Stimulated activated CD8-positive, alpha-beta memory T cell treated with anti-CD3 and anti-CD28 coated beads, Interleukin-4, amount 100 ng/mL, for 48 hours (primary cell): ENCODE results near the gene HTATSF1.
A peak's percentile ranks its signal among the peaks of the same experiment; 100 is the strongest.

Experiments used
- DNase-seq: peaks from one replicate; pipeline ENCODE4 v3.0.0-alpha.2; 2020

The HTATSF1 gene

DNA sequence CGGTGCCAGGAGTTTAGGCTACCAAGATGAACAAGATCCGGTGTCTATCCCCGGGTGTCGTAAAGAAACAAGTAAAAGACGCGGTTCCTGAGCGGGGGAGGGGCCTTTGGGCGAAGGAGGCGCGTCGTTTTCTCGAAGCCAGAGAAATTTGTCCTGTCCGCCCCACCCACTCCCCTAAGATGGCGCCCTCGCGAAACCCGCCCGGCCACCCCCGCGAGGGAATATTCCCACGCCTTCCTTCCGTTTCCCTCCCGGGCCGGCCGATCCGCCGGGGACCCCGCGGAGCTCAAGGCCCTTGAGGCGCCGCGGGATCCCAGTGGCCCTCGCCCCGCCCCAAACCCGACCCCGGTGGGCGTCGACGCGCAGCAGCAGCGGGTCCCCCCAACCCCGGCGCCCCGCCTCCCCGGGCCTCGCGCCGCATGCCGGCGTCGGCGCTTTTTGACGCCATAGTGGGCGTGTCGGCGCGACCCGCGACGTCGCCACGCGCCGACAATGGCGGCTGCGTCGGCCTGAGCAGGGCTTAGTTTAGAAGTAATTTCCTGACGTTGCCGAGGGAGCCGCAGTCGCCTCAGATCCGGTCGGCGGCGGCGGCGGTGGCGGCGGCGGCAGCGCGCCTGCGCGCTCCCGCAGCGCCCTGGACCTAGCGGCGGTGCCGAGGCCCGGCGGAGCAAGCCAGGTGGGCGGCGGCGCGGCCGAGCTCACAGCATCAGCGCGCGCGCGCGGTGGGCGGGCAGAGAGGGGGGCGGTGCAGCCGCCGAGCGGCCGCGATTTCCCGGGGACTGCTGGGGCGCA lies 432 bp upstream of the HTATSF1 start:
- peak; percentile 86 for DNase-seq

DNA sequence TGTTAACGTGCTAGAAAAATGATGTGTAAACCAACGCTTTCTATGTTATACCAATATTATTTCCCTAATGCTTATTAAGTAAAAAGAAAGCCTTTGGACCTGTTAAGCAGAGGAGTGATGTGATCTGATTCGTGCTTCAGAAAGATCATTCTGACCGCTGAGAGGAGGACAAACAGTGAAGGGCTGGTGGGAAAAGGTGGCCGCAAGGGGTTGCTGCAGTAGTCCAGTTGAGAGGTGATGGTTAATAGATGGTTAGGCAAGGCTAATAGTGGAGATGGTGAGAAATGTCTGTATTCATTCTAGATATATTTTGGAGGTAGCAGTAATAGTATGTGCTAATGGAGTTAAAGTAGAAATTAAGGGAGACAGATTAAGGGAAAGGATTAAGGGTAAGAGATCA lies 21.7 kb downstream of the HTATSF1 start:
- DNase-seq = no peak

DNA sequence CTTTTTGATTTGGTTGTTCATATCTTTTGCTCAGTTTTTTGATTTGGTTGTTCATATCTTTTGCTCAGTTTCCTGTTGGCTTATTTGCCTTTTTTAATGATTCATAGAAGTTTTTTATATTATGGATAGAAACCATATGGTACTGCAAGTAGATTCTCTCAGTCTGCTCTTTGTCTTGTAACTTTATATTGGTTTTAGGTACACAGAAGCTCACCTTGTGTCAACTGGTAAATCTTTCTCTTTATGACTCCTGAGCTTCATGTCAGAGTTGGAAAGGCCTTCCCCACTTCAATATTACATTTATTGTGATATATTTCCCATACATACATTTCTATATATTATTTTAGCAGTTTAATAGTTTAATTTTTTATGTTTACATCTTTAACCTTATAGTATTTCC lies 26.4 kb downstream of the HTATSF1 start:
- no peak for DNase-seq

DNA sequence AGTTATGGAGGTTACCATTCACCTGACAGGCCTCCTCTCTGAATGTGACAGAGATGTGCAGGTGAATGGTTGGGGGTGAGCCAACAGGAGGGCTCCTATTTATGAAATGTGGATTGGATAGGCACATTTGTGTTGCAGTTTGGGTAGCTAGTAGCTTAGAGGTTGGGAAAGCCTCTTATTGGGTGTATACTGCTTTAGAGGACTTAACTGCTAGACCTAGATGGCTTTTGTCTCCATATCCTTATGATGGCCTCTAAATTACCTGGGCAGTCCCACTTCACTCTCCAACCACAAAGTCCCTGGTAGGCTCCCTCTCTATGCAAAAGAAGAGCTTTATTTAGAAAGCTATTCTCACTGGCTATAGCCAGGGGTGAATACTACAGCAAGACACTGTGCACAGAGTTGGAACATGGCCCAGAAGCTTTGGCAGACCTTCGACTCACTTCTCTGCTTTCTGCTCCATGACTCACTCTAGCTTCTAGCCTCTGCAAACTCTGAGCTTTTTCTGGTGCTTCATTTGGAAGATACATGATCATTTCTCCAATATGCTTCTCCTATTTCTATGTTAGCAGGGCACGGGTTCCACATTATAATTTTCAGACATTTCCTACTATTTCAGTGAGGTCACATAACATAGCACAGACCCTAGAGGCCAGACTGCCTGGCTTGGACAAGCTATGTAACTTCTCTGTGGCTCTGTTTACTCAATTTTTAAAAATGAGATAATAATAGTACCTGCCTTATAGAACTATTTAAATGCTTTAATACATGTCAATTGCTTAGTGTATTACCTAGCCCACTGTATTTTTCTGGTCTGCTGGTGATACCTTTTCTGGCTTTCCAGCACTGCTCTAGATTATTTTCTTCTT lies 28.6 kb downstream of the HTATSF1 start:
- DNase-seq = no peak

DNA sequence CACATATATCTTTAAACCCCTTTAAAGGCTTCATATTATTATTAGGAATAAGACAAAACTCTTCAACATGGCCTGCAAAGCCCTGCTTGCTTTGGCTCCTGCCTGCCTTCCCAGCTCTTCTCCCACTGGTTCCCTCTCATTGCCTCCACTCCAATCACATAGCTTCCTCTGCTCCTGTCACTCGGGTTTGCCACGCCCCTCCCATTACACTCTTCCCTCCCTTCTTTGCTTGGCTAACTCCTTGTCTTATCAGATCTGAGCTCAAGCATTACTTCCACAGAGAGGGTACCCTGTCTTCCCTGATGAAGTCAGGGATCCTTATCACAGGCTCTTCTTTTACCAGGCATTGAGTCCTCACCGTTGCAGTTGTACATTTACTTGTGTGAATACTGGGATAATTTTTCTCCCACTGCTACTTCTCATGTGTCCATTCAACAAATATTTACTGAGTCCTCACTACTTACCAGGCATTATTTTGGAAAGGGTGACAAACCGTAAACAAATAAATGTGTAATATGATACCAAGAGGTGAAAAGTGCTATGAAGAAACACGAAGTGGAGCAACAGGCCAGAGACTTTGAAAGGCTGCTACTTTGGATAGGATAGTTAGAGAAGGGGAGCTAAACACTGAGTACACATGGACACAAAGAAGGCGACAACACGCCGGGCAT lies 31.4 kb downstream of the HTATSF1 start:
- no peak for DNase-seq

DNA sequence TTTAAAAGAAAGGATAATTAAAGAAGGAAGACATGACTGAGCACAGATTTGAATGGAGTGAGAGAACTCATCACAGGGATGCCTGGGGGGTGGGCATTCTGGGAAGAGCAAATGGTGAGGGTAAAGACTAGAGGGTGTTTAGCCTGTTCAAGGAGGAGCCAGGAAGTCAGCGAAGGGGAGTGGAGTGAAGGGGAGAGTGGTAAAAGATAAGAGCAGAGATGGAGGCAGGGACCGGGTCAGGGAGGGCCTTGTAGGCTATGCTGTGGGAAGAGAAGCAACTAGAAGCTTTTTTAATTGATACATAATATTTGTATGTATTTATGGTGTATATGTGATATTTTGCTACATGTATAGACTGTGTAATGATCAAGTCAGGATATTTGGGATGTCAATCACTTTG lies 32.4 kb downstream of the HTATSF1 start:
- DNase-seq = no peak

DNA sequence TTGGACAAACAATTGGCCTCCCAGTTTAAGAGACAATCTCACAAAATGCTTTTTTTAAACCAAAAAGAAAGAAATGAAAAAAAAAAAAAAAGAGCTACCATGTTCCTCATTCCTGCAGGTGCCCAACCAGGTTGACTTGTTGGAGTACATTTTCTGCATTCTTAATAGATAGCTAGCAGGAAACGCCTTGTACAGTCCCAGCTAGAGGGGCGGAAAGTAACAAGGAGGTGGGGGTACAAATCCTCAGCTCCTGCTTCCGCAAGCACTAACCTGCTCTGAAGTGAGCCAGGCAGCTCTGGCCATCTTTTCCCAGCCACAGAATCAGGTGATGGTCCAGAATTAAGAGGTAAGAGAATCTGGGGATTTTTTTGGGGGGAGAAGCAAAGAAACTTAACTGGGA lies 34.6 kb downstream of the HTATSF1 start, which contains the start of gene VGLL1:
TSS of gene VGLL1 (plus strand) at position 265 of the 400 bp plus-strand sequence. CDS start 3,806 bp downstream, outside the sequence.
- no peak for DNase-seq

DNA sequence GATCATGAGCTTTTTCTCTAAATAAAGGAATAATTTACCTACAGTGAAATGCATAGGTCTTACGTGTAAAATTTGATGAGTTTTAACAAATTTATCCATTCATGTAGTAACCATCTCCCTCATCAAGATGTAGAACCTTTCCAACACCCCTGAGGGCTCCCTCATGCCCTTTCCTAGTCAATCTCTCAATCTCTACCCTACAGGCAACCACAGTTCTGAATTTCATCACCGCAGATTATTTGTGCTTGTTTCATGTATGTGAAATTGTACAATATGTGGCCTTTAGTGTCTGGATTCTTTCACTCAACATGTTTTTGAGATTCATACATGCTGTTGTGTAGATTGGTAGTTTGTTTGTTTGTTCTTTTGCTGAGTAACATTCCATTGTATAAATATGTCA lies 36.7 kb downstream of the HTATSF1 start:
- DNase-seq = no peak

DNA sequence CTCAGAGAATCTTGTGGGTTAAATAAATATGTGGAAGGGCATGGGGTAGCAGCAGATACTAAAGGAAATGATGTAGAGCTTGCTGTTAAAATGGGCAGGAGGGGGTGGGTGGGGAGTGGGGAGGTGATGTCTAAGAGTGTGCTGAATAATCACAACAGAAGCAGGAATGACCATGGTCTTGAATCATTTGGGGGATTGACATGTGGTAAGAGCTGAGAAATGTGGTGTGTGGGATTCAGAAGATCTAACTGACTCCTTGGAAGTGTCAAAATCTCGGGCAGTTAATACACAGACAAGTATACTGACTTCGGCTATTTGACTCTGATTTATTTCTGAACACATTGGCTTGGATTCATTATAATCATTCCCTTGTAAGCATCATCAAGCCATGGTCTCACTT lies 41.4 kb downstream of the HTATSF1 start:
- DNase-seq = no peak

DNA sequence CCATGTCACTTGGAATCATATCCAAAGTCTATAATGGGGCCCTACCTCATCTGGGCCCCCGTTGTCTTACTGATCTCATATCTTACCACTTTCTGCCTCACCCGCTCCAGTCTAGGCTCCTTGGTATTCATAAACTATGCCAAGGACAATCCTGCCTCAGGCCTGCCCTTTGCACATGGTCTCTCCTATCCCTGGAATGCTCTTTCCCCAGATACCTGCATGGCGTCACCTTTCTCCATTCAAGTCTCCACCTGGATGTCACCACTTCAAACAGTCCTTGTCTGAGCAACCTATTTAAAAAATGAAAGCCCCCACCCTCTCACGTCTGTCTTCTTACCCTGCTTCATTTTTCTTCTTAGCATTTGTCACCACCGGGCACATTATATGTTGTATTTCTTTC lies 42.8 kb downstream of the HTATSF1 start:
- DNase-seq = no peak

DNA sequence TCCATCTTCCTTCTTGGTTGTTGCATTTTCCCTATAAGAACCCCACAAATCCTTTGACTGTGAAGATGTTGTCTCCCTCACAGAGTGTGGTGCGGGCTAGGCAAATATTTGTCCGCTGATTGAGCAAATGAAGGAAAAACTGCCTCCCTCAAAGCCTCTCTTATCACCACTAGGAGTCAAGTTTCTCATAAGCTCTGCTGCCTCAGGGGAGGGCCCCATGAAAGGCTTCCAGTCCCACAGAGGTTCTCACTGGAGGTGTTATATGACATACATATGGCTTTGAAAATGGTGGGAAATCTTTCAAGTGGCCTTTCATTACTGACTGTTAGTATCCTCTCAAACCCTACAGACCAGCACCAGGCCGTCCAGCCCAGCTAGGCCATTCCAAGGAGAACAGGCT lies 43.9 kb downstream of the HTATSF1 start:
- no peak for DNase-seq

DNA sequence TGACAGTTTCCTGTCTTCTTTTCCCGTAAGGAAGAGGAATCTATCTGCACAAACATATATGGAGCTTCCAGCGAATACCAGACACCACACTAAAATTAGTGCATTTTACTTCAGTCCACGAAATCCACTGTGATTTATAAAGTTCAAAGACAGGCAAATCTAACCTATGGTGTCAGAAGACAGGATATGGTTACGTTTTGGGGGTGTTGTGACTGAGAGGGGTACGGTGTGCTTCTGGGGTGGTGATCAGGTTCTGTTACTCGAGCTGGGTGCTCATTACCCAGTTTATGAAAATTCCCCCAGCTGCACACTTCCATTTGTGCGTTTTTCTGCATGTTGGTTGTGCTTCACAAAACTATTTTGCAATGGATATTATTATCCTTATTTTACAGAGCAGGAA lies 44.9 kb downstream of the HTATSF1 start:
- no peak for DNase-seq

DNA sequence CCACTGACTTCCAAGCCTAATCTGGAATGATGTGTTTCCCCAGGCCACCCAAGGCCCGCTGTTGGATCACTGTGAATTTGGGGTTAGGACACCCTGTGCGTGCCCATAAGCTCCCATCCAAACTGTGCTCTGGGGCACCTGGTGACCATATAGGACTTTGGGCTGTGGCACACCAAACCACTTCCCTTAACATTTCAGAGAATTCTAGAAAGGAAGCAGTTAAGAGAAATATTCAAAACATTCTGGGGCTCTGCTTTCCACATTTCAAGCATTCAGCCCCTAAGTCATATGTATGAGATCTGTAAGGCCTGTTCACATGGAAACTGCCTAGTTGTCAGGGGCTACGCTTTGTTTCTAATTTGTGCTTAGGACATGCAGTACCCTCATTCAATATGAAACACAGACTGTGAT lies 49.0 kb downstream of the HTATSF1 start:
- DNase-seq = no peak

DNA sequence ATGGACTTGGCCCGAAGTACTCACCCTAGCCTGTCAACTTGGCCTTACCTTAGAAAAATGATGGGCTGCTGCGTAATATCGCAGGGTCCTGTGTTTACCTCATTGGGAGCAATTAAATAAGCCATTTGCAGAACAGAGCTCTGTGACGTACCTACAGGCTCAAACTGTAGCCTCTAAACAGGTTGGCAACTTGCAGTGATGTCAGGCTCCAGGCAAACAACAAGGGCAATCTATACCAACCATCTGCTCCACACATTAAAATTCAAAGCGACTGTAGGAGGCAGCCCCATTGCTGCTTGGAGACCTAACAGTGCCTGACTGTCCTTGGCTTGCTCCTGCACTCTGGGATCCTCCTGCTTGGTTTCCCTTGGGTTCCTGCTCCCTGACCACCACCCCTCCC lies 51.8 kb downstream of the HTATSF1 start:
- no peak for DNase-seq

DNA sequence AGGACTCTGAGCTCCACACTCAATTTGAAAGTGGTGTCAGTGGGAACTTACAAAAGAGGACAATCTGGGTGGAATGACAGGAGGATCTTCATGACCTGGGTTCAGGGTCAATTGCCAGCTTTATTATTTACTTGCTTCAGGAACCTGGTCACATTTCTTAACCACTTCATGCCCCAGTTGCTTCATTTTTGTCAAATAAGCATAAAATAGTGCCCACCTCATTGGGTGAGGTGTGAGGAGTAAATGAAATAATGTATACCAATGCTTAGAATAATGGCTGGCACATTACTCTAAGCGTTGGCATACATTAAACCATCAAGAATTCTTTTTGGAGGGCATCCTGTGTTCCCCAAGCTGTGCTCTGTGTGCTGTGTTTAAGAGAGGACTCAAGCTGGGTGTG lies 54.0 kb downstream of the HTATSF1 start:
- DNase-seq = no peak

DNA sequence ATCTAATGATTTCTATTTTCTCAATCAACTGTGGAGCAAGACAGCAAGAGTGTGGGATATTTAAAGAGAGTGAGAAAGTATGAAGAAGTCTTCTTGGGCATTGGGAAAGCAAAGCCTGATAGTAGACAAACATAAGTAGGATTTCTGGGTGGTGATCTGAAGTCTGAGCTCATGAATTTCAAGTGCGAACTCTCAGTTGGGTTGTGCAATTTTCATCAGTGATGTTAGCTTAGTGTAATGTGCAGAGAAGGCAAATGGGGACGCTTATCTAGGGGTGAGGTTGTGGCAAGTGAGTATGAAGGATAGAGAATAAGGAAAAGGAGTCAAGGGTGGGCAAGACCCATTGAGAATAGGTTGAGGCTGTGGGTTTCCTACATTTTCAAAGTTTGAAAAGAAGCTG lies 58.3 kb downstream of the HTATSF1 start:
- no peak for DNase-seq
